ENCODE measurements around the gene RTBDN. TPM values are rescaled to one million over a fixed set of nuclear protein-coding genes. Genes with fewer than 3 reads are reported as not detected.

The RTBDN gene
- total and polyA plus RNA-seq, 2 experiments from 2014 or later = 4.1 to 4.6 TPM

DNA sequence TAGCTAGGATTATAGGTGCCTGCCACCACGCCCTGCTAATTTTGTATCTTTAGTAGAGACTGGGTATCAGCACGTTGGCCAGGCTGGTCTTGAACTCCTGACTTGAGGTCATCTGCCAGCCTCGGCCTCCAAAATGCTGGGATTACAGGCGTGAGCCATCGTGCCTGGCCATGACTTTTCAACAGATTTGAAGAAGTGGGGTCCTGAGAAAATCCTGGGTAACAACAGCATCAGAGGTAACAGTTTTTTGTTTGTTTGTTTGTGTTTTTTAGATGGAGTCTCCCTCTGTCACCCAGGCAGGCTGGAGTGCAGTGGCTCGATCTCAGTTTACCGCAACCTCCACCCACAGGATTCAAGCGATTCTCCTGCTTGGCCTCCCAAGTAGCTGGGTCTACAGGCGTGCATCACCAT, 39.4 kb downstream of the RTBDN start (continued):
- TF ChIP-seq NANOG (IDR thresholded peaks at IDR 0.05; ENCODE audit: borderline replicate concordance) = no peak
- TF ChIP-seq ZNF331 (CRISPR knock-in tag; IDR thresholded peaks at IDR 0.05; ENCODE audit: low read depth) = no peak
- no peak for TF ChIP-seq POLR2AphosphoS5 (IDR thresholded peaks at IDR 0.05; ENCODE audit: low read depth)
- TF ChIP-seq JUNB (IDR thresholded peaks at IDR 0.05; ENCODE audit: unreplicated experiment) = no peak
- TF ChIP-seq CREB1 (CRISPR knock-in tag; IDR thresholded peaks at IDR 0.05; ENCODE audit: low read depth) = no peak
- TF ChIP-seq STAT1 (IDR thresholded peaks at IDR 0.05; ENCODE audit: unreplicated experiment) = no peak
- TF ChIP-seq EZH2 (IDR thresholded peaks at IDR 0.05; ENCODE audit: low read depth, unreplicated experiment) = no peak
- TF ChIP-seq, protein P1, sequence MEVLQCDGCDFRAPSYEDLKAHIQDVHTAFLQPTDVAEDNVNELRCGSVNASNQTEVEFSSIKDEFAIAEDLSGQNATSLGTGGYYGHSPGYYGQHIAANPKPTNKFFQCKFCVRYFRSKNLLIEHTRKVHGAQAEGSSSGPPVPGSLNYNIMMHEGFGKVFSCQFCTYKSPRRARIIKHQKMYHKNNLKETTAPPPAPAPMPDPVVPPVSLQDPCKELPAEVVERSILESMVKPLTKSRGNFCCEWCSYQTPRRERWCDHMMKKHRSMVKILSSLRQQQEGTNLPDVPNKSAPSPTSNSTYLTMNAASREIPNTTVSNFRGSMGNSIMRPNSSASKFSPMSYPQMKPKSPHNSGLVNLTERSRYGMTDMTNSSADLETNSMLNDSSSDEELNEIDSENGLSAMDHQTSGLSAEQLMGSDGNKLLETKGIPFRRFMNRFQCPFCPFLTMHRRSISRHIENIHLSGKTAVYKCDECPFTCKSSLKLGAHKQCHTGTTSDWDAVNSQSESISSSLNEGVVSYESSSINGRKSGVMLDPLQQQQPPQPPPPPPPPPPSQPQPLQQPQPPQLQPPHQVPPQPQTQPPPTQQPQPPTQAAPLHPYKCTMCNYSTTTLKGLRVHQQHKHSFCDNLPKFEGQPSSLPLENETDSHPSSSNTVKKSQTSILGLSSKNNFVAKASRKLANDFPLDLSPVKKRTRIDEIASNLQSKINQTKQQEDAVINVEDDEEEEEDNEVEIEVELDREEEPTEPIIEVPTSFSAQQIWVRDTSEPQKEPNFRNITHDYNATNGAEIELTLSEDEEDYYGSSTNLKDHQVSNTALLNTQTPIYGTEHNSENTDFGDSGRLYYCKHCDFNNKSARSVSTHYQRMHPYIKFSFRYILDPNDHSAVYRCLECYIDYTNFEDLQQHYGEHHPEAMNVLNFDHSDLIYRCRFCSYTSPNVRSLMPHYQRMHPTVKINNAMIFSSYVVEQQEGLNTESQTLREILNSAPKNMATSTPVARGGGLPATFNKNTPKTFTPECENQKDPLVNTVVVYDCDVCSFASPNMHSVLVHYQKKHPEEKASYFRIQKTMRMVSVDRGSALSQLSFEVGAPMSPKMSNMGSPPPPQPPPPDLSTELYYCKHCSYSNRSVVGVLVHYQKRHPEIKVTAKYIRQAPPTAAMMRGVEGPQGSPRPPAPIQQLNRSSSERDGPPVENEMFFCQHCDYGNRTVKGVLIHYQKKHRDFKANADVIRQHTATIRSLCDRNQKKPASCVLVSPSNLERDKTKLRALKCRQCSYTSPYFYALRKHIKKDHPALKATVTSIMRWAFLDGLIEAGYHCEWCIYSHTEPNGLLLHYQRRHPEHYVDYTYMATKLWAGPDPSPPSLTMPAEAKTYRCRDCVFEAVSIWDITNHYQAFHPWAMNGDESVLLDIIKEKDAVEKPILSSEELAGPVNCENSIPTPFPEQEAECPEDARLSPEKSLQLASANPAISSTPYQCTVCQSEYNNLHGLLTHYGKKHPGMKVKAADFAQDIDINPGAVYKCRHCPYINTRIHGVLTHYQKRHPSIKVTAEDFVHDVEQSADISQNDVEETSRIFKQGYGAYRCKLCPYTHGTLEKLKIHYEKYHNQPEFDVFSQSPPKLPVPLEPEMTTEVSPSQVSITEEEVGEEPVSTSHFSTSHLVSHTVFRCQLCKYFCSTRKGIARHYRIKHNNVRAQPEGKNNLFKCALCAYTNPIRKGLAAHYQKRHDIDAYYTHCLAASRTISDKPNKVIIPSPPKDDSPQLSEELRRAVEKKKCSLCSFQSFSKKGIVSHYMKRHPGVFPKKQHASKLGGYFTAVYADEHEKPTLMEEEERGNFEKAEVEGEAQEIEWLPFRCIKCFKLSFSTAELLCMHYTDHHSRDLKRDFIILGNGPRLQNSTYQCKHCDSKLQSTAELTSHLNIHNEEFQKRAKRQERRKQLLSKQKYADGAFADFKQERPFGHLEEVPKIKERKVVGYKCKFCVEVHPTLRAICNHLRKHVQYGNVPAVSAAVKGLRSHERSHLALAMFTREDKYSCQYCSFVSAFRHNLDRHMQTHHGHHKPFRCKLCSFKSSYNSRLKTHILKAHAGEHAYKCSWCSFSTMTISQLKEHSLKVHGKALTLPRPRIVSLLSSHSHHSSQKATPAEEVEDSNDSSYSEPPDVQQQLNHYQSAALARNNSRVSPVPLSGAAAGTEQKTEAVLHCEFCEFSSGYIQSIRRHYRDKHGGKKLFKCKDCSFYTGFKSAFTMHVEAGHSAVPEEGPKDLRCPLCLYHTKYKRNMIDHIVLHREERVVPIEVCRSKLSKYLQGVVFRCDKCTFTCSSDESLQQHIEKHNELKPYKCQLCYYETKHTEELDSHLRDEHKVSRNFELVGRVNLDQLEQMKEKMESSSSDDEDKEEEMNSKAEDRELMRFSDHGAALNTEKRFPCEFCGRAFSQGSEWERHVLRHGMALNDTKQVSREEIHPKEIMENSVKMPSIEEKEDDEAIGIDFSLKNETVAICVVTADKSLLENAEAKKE (CRISPR knock-in tag; IDR thresholded peaks at IDR 0.05) = no peak

DNA sequence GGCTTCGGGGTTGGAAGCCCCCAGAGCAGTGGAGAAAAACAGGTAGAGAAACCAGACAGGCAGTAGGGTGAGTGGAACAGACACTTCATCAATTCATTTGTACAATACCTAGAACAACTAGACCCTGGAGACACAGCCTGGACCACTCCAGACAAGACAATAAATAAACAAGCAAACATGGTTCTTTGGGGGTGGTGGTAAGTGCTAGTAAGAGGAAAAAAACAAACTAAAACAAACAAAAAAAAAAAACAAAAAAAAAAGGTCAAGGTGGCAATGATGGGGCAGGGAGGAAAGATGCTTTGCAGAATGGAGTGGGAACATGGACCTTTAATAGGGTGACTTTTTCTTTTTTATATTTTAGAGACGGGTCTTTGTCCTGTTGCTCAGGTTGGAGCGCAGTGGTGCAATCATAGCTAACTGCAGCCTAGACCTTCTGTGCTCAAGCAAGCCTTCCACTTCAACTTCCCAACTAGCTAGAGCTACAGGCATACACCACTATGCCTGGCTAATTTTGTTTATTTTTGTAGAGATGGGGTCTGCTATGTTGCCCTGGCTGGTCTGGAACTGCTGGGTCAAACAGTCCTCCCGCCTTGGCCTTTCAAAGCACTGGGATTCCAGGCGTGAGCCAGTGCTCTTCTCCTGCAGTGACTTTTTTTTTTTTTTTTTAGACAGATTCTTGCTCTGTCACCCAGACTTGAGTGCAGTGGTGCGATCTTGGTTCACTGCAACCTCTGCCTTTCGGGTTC, 40.0 kb downstream of the RTBDN start:
- peaks cover 25% of the 10 kb centered on the region for H3F3A ChIP-seq (replicated peaks; ENCODE audit: low read depth)
- H3K27me3 ChIP-seq (ENCODE audit: insufficient read depth) = peaks cover 27% of the 10 kb centered on the region
- peaks cover 3% of the 10 kb centered on the region; the same call in 1 of the 2 replicates for H3K36me3 ChIP-seq (ENCODE audit: insufficient read depth)
- H3K27me3 Mint-ChIP-seq (ENCODE audit: insufficient read depth, low read depth, poor library complexity) = peaks cover 38% of the 10 kb centered on the region
- H3K4me1 ChIP-seq (ENCODE audit: insufficient read depth) = peaks cover 27% of the 10 kb centered on the region
- peak overlapping the region; percentile 83 for H3K4me3 ChIP-seq
- H3K9me3 Mint-ChIP-seq = peaks cover 3% of the 10 kb centered on the region; the same call in 2 of the 3 replicates
- H3K27ac ChIP-seq (ENCODE audit: low read depth) = 0 out of 2 replicates have a peak overlapping the region, but pooled peaks have one; percentile 78
- H3K79me2 ChIP-seq (replicated peaks; ENCODE audit: insufficient read depth) = no peaks in the 10 kb centered on the region
- ATAC-seq (no peak), DNase-seq (ENCODE audit: low spot score) (no peak)
- peaks cover 32% of the 10 kb centered on the region for H3K36me3 Mint-ChIP-seq (ENCODE audit: low read depth)
- H4K20me1 ChIP-seq (replicated peaks; ENCODE audit: insufficient read depth) = no peaks in the 10 kb centered on the region
- H3K9me2 ChIP-seq (ENCODE audit: insufficient read depth) = no peaks in the 10 kb centered on the region
- peak overlapping the region; percentile 43; the same call in 1 of the 2 replicates for H2AFZ ChIP-seq
- peak overlapping the region; percentile 72 for H3K4me3 Mint-ChIP-seq
- H3K4me1 Mint-ChIP-seq = peaks cover 24% of the 10 kb centered on the region
- H3K27ac Mint-ChIP-seq = peak overlapping the region; percentile 80; the same call in 1 of the 2 replicates
- peak overlapping the region; percentile 96 for H3K4me2 ChIP-seq
- TF ChIP-seq ZNF114 (CRISPR knock-in tag; IDR thresholded peaks at IDR 0.05) (no peak), STAT1 (IDR thresholded peaks at IDR 0.05; ENCODE audit: unreplicated experiment) (no peak), POLR2AphosphoS5 (IDR thresholded peaks at IDR 0.05; ENCODE audit: low read depth) (no peak), NANOG (IDR thresholded peaks at IDR 0.05; ENCODE audit: borderline replicate concordance) (no peak), EZH2 (IDR thresholded peaks at IDR 0.05; ENCODE audit: low read depth, unreplicated experiment) (no peak), ZNF331 (CRISPR knock-in tag; IDR thresholded peaks at IDR 0.05; ENCODE audit: low read depth) (no peak), CREB1 (CRISPR knock-in tag; IDR thresholded peaks at IDR 0.05; ENCODE audit: low read depth) (no peak)

Measured in GM23338 (cell line).